Spinal cord (tissue), 10 donors: ENCODE measurements around the gene NUCB2. TPM values are rescaled to one million over a fixed set of nuclear protein-coding genes. Genes with fewer than 3 reads are reported as not detected.

Experiments
- DNase-seq, 6 donors: peaks; one replicate each; pipeline versions ENCODE4 v3.0.0 to v3.0.0-alpha.2; 2013 to 2015; ENCODE audit warnings: low spot score in 6 of 6, low read depth in 4 of 6
- H3K27ac ChIP-seq: one replicate; pipeline ENCODE4 v1.5.1; 2013; ENCODE audit warnings: low read depth, low read length, control low read depth
- H3K27me3 ChIP-seq: one replicate; pipeline ENCODE4 v1.6.1; 2013; ENCODE audit warnings: low read length; ENCODE audit not compliant: control insufficient read depth, insufficient read depth
- H3K36me3 ChIP-seq: one replicate; pipeline ENCODE4 v1.6.1; 2013; ENCODE audit warnings: low read length; ENCODE audit not compliant: control insufficient read depth, insufficient read depth
- H3K4me1 ChIP-seq: one replicate; pipeline ENCODE4 v1.6.1; 2013; ENCODE audit warnings: low read length; ENCODE audit not compliant: control insufficient read depth, insufficient read depth
- H3K4me3 ChIP-seq: one replicate; pipeline ENCODE4 v1.5.1; 2013; ENCODE audit warnings: low read depth, low read length, control low read depth
- H3K9me3 ChIP-seq: one replicate; pipeline ENCODE4 v1.6.1; 2013; ENCODE audit warnings: low read length; ENCODE audit not compliant: control insufficient read depth, insufficient read depth
- WGBS: methylation state at CpG from one replicate; pipeline ENCODE4 v1.1.5; 2013; ENCODE audit warnings: missing lambda C conversion rate; ENCODE audit not compliant: insufficient coverage; 5-methylcytosine and 5-hydroxymethylcytosine counted together
- polyA plus RNA-seq, 2 donors: library from polyadenylated mRNA; unstranded; fragments of 120-200 nt; gene quantifications; one replicate each; pipeline ENCODE4 v1.2.1, GENCODE V29; 2013; ENCODE audit not compliant: insufficient read length in 2 of 2
- total RNA-seq, 2 donors: library from RNA; depleted of rRNA in 1 of 2; stranded (reverse); fragments of 120-200 nt in 1 of 2; fragments of >200 nt in 1 of 2; gene quantifications; one replicate each; pipeline versions ENCODE4 v1.2.3 to v1.2.4, GENCODE V29; 2013 to 2014
- donor health status: healthy.

NUCB2 gene
- total and polyA plus RNA-seq, 4 donors, result 72.8 to 159 (median 88.7) TPM

DNA sequence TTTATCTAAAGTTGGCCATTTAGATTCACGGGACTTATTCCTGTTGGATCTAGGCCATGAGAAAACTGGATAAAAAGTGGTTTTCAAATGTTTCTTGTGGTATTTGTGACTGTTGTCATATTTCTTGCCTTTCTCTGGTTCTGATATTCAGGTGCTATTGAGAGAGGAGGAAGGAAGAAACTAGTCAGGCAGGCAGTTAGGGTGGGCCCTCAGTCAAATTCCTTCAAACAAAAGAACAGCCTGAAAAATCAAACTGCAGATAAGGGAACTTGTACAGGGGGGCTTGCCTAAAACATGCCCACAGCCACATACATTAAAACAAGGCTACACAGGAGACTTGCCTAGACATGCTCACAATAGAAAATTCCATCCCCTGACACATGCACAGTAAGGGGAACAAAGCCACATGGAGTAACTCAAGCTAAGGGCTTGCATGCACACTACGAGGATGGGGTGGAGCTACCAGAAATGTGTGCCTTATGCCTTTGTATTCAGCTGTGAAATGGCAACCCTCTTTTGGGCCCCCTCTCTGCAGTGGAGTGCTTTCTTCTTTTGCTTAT, 93.2 kb downstream of the NUCB2 start:
- 60% methylated on average over 1 of the region's 2 CpGs for WGBS
- no peak overlapping the region for H3K4me3 ChIP-seq
- no peak for DNase-seq
- H3K36me3 ChIP-seq, result peaks cover 13% of the 10 kb centered on the region
- peaks cover 39% of the 10 kb centered on the region for H3K9me3 ChIP-seq
- no peaks in the 10 kb centered on the region for H3K4me1 ChIP-seq
- no peaks in the 10 kb centered on the region for H3K27me3 ChIP-seq
- no peak overlapping the region for H3K27ac ChIP-seq

DNA sequence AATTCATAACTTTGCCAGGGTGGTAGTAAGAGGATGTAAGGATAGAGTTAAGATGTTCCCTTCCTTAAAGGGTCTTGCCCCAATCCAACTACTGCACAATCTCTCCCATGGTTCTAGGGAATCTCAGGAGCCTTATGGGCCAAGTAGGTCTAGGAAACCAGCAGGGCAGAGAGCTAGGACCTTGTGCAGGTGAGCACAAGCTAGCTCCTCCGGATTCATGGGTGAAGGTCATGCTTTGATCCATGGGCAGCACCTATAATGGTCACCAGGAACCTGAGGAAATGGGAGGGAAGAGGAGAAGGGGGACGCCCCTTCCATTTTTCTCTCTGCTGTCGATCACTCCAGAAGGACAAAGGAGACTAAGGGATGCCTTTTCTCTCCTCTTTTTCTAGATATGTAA, 95.1 kb downstream of the NUCB2 start:
- 0% methylated on average over 1 of the region's 3 CpGs for WGBS
- Histone ChIP-seq H3K27me3 (no peaks in the 10 kb centered on the region), H3K4me1 (no peaks in the 10 kb centered on the region), H3K36me3 (peaks cover 13% of the 10 kb centered on the region), H3K9me3 (peaks cover 39% of the 10 kb centered on the region), H3K27ac (no peak overlapping the region), H3K4me3 (no peak overlapping the region)
- DNase-seq, result peak in 1 of 6 donors; percentile 26

DNA sequence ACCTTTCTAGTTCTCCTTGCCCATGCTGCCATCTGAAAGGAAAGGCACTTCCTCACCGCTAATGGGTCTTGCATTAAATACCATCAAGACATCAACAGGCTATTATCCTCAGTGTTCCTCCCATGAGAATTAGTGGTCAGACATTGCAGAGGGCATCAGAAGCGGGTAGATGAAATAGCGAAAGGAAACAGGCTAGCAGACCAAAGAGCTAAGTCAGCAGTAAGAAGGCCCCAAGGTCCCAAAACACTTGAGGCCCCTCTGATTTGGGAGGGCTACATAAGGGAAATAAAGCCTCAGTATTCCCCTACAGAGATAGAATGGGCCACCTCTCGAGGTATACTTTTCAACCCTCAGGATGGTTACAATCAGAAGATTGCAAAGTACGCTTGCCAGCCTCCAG, 99.0 kb downstream of the NUCB2 start:
- Histone ChIP-seq H3K27ac (no peak overlapping the region), H3K36me3 (peaks cover 6% of the 10 kb centered on the region), H3K4me3 (no peak overlapping the region), H3K4me1 (no peaks in the 10 kb centered on the region), H3K9me3 (peaks cover 29% of the 10 kb centered on the region), H3K27me3 (no peaks in the 10 kb centered on the region)
- no peak for DNase-seq
- 96% methylated on average over 4 of the region's 5 CpGs for WGBS

GRCh38 chr11:17376493-17376892, 100.0 kb downstream of the NUCB2 start:
- Histone ChIP-seq H3K4me1 (no peaks in the 10 kb centered on the region), H3K27ac (no peak overlapping the region), H3K36me3 (peaks cover 4% of the 10 kb centered on the region), H3K9me3 (peaks cover 20% of the 10 kb centered on the region), H3K4me3 (no peak overlapping the region), H3K27me3 (no peaks in the 10 kb centered on the region)
- no peak for DNase-seq
- WGBS, result no CpG with 5 or more reads among the region's 3 CpGs

DNA sequence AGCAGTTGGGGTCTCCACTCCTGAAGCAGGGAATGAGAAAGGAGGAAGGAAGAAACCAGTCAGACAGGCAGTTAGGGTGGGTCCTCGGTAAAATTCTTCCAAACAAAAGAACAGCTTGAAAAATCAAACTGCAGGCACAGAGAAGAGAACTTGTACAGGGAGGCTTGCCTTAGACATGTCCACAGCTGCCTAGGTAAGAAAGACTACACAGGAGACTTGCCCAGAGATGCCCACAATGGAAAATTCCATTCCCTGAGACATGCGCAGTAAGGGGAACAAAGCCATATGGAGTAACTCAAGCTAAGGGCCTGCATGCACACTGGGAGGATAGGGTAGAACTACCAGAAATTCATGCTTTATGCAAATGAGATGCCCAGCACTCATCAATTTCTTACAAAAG, 102.1 kb downstream of the NUCB2 start:
- H3K9me3 ChIP-seq, result peaks cover 4% of the 10 kb centered on the region
- H3K36me3 ChIP-seq, result no peaks in the 10 kb centered on the region
- H3K27me3 ChIP-seq, result no peaks in the 10 kb centered on the region
- H3K27ac ChIP-seq, result no peak overlapping the region
- WGBS, result no CpG with 5 or more reads among the region's 2 CpGs
- peaks cover 2% of the 10 kb centered on the region for H3K4me1 ChIP-seq
- H3K4me3 ChIP-seq, result no peak overlapping the region
- DNase-seq, result no peak

GRCh38 chr11:17379383-17380180, 103.0 kb downstream of the NUCB2 start:
- WGBS, result 81% methylated on average over 4 of the region's 7 CpGs
- no peak overlapping the region for H3K4me3 ChIP-seq
- no peak for DNase-seq

DNA sequence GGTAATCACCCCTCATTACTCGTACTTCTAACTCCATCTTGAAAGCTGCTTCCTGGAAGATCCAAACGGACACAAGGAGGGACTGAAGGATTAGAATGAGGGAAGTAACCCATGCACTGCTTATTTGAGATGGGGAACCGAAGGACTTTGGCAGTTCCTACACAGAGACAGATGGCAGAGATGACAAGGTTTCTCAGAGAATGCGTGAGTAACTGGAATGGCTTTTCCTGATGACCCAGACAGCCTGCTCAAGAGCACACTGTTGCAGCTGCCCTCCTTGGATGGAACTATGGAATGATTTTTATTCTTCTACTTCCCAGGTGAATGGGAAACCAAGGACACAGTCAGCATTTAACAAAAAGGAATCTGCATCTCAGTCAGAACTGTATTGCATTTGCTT, 104.6 kb downstream of the NUCB2 start:
- Histone ChIP-seq H3K4me1 (peaks cover 19% of the 10 kb centered on the region), H3K27me3 (no peaks in the 10 kb centered on the region), H3K4me3 (no peak overlapping the region), H3K36me3 (peaks cover 7% of the 10 kb centered on the region), H3K9me3 (no peaks in the 10 kb centered on the region), H3K27ac (no peak overlapping the region)
- WGBS, result 75% methylated on average over 3 of the region's 4 CpGs
- DNase-seq, result peak in 1 of 6 donors; percentile 21

More at GRCh38 chr11:17379383-17380180, 103.0 kb downstream of the NUCB2 start:
- Histone ChIP-seq H3K4me1 (peaks cover 10% of the 10 kb centered on the region), H3K27me3 (no peaks in the 10 kb centered on the region), H3K27ac (no peak overlapping the region), H3K36me3 (no peaks in the 10 kb centered on the region), H3K9me3 (no peaks in the 10 kb centered on the region)

Other genes with a start within 250 kb of the NUCB2 start
- gene RPS13, start 199.1 kb upstream of the NUCB2 start, total RNA-seq, result 1,000 to 10,000 TPM in 1 of 2 donors, 100 to 1,000 TPM in 1; 849 to 1,122 TPM
- 100 to 1,000 TPM; 895 to 955 TPM for gene RPS13, start 199.1 kb upstream of the NUCB2 start, polyA plus RNA-seq
- 10 to 100 TPM; 70.6 to 72.1 TPM for gene PIK3C2A, start 68.8 kb upstream of the NUCB2 start, total RNA-seq
- gene PIK3C2A, start 68.8 kb upstream of the NUCB2 start, polyA plus RNA-seq, result 10 to 100 TPM; 25.1 to 38.7 TPM
- 10 to 100 TPM in 1 of 2 donors, 1 to 10 TPM in 1; 6.3 to 14.4 TPM for gene NCR3LG1, start 75.1 kb downstream of the NUCB2 start, total RNA-seq
- gene NCR3LG1, start 75.1 kb downstream of the NUCB2 start, polyA plus RNA-seq, result 1 to 10 TPM; 7.0 to 9.1 TPM
- 1 to 10 TPM; 2.1 to 5.2 TPM for gene KCNJ11, start 111.9 kb downstream of the NUCB2 start, total RNA-seq
- 10 to 100 TPM in 1 of 2 donors, 1 to 10 TPM in 1; 8.8 to 11.8 TPM for gene KCNJ11, start 111.9 kb downstream of the NUCB2 start, polyA plus RNA-seq
- gene ABCC8, start 200.1 kb downstream of the NUCB2 start, total RNA-seq, result 10 to 100 TPM in 1 of 2 donors, 1 to 10 TPM in 1; 5.5 to 12.6 TPM
- 10 to 100 TPM; 24.1 to 33.2 TPM for gene ABCC8, start 200.1 kb downstream of the NUCB2 start, polyA plus RNA-seq